Stomach (tissue), 9 donors: ENCODE measurements around the gene CITED4. TPM values are rescaled to one million over a fixed set of nuclear protein-coding genes. Genes with fewer than 3 reads are reported as not detected.

Experiments
- DNase-seq, 2 donors: peaks; one replicate each; pipeline versions ENCODE4 v3.0.0 to v3.0.0-alpha.2; 2013 to 2019
- H3K27ac ChIP-seq, 5 donors: fragments of 200-600 bp in 4 of 5; sonication (generic) in 4 of 5; one replicate each; pipeline ENCODE4 v1.5.1; 2013 to 2019; ENCODE audit warnings: mild to moderate bottlenecking in 1 of 5, moderate library complexity in 1 of 5
- H3K27me3 ChIP-seq, 3 donors: fragments of 200-600 bp; sonication (generic); one replicate each; pipeline ENCODE4 v1.5.1; 2017 to 2019; ENCODE audit warnings: mixed run types in 1 of 3
- H3K36me3 ChIP-seq, 4 donors: fragments of 200-600 bp; sonication (generic); 1 replicate in 3 of 4; 2 replicates in 1 of 4; pipeline ENCODE4 v1.5.1; 2016 to 2019
- H3K4me1 ChIP-seq, 4 donors: fragments of 200-600 bp; sonication (generic); one replicate each; pipeline ENCODE4 v1.5.1; 2016 to 2019
- H3K4me3 ChIP-seq, 4 donors: fragments of 200-600 bp; sonication (generic) in 3 of 4; one replicate each; pipeline ENCODE4 v1.5.1; 2016 to 2019; ENCODE audit warnings: mild to moderate bottlenecking in 1 of 4
- H3K9me3 ChIP-seq, 4 donors: fragments of 200-600 bp; sonication (generic); one replicate each; pipeline ENCODE4 v1.5.1; 2016 to 2019
- CTCF ChIP-seq, 7 experiments: fragments of 450-650 bp in 4 of 7; fragments of 200-600 bp in 3 of 7; sonication (generic) in 3 of 7; IDR thresholded peaks; one replicate each; pipeline ENCODE4 v1.5.1; 2016 to 2019; ENCODE audit warnings: antibody characterized with exemption in 7 of 7, control low read depth in 2 of 7, mild to moderate bottlenecking in 1 of 7
- EP300 ChIP-seq: sonication (generic); formaldehyde crosslinking; IDR thresholded peaks from one replicate; pipeline ENCODE4 v1.6.1; 2017; ENCODE audit warnings: antibody characterized with exemption
- POLR2A ChIP-seq, 4 donors: fragments of 450-650 bp; IDR thresholded peaks; one replicate each; pipeline ENCODE4 v1.6.1; 2016; ENCODE audit warnings: antibody characterized with exemption in 4 of 4, control low read depth in 2 of 4, mild to moderate bottlenecking in 1 of 4, moderate library complexity in 1 of 4
- POLR2AphosphoS5 ChIP-seq, 3 donors: sonication (generic); formaldehyde crosslinking; IDR thresholded peaks; one replicate each; pipeline ENCODE4 v1.6.1; 2016; ENCODE audit warnings: antibody characterized with exemption in 3 of 3
- WGBS, 5 donors: extraction: QIAGEN DNeasy Blood & Tissue Kit in 3 of 5; methylation state at CpG; one replicate each; pipeline versions ENCODE4 v1.1.5 to v1.1.7; 2013 to 2018; 5-methylcytosine and 5-hydroxymethylcytosine counted together
- intact Hi-C: fragments of 100-400 bp; cut with DNase I; formaldehyde crosslinking; loops from one replicate; pipeline ENCODE4 v1.15.1; 2023; ENCODE audit warnings: low total_unique reads
- polyA plus RNA-seq, 3 donors: library from polyadenylated mRNA; stranded (reverse); fragments of 200-250 nt; gene quantifications; one replicate each; pipeline ENCODE4 v1.2.3, GENCODE V29; 2013
- total RNA-seq, 5 donors: library from RNA; depleted of rRNA; stranded (reverse); fragments of >200 nt; gene quantifications; one replicate each; pipeline versions ENCODE4 v1.1.0 to v1.2.3, GENCODE V29; 2014 to 2016
- donor health status: healthy with polysubstance abuse.
- donor health status: Bipolar disorder and iron deficiency.
- donor health status: healthy.

CITED4 gene
- total and polyA plus RNA-seq, 8 donors: 2.6 to 152 (median 28.7) TPM

- 89 to 94% (median 93%) methylated on average over 15 of the region's 15 CpGs for WGBS, 5 donors
- TF ChIP-seq POLR2AphosphoS5 (IDR thresholded peaks at IDR 0.05): no peak
- no peak for TF ChIP-seq EP300
- TF ChIP-seq CTCF (IDR thresholded peaks at IDR 0.05): no peak
- TF ChIP-seq POLR2A (IDR thresholded peaks at IDR 0.05): no peak
- Histone ChIP-seq H3K4me3 (no peak overlapping the region), H3K9me3 (peaks cover 0 to 7% (median 0%) of the 10 kb centered on the region in 4 donors), H3K27ac (no peak overlapping the region), H3K27me3 (no peaks in the 10 kb centered on the region), H3K4me1 (no peaks in the 10 kb centered on the region), H3K36me3 (peaks cover 0 to 45% (median 8%) of the 10 kb centered on the region in 4 donors)
- DNase-seq: no peak
- intact Hi-C loops: no loop called here
Measured at GRCh38 chr1:40838980-40839942, 22.9 kb downstream of the CITED4 start.

DNA sequence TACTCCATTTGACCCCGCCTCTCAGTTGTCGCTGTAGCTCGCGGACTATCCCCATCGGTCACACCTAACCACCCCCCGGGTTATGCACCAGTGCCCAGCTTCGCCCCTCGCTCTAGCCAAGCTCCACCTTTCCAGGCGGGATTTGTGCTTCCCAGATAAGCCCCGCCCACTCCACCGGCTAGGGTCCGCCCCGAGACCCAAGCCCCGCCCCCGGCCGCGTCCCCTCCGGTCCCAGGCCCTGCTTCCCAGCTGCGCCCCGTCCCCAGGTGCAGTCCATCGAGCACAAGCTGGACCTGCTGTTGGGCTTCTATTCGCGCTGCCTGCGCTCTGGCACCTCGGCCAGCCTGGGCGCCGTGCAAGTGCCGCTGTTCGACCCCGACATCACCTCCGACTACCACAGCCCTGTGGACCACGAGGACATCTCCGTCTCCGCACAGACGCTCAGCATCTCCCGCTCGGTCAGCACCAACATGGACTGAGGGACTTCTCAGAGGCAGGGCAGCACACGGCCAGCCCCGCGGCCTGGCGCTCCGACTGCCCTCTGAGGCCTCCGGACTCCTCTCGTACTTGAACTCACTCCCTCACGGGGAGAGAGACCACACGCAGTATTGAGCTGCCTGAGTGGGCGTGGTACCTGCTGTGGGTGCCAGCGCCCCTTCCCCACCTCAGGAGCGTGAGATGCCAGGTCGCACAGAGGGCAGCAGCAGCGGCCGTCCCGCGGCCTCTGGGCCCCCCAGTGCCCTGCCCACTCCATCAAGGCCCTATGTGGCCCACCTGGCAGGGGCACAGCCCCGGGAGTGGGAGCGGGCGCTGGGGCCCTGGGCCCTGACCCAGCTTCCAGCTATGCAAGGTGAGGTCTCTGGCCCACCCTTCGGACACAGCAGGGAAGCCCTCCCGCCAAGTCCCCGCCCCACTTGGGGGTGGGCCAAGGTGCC is 23.9 kb downstream of the CITED4 start:
- no peak for TF ChIP-seq CTCF (IDR thresholded peaks at IDR 0.05)
- TF ChIP-seq EP300: no peak
- TF ChIP-seq POLR2AphosphoS5 (IDR thresholded peaks at IDR 0.05): no peak
- no peak for TF ChIP-seq POLR2A (IDR thresholded peaks at IDR 0.05)
- H3K4me3 ChIP-seq: no peak overlapping the region
- H3K27me3 ChIP-seq: no peaks in the 10 kb centered on the region
- no peak for DNase-seq
- intact Hi-C loops: no loop called here
- H3K36me3 ChIP-seq: peaks cover 0 to 52% (median 8%) of the 10 kb centered on the region in 4 donors
- H3K27ac ChIP-seq: no peak overlapping the region
- H3K4me1 ChIP-seq: no peaks in the 10 kb centered on the region
- 74 to 81% (median 79%) methylated on average over 38 to 60 of the region's 60 CpGs for WGBS, 5 donors
- H3K9me3 ChIP-seq: peaks cover 0 to 7% (median 0%) of the 10 kb centered on the region in 4 donors

DNA sequence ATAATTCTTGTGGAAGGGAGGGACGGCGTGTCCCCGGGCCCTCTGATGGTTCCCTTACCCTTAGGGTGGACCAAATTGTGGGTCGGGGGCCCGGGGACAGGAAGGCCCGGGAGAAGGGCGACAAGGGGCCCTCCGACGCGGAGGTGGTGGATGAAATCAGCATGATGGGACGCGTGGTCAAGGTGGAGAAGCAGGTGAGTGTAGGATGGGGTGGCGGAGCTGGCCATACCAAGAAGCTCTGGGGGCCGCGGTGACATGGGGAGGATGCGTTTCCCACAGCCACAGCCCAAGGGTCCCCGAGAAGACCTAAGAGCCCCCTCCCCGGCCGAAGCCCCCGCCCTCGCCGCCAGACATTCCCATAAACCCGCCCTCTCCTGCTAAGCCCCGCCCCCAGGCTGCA is 24.6 kb downstream of the CITED4 start:
- no peak for TF ChIP-seq POLR2A (IDR thresholded peaks at IDR 0.05)
- no peaks in the 10 kb centered on the region for H3K4me1 ChIP-seq
- no peak overlapping the region for H3K27ac ChIP-seq
- H3K36me3 ChIP-seq: peaks cover 0 to 57% (median 8%) of the 10 kb centered on the region in 4 donors
- H3K27me3 ChIP-seq: no peaks in the 10 kb centered on the region
- no peak for DNase-seq
- WGBS, 5 donors: 73 to 82% (median 78%) methylated on average over 22 to 24 of the region's 24 CpGs
- intact Hi-C loops: no loop called here
- H3K9me3 ChIP-seq: peaks cover 0 to 1% (median 0%) of the 10 kb centered on the region in 4 donors
- H3K4me3 ChIP-seq: no peak overlapping the region

- intact Hi-C loops: no loop called here
Measured at GRCh38 chr1:40836283-40836682, 25.9 kb downstream of the CITED4 start.

More at GRCh38 chr1:40836283-40836682, 25.9 kb downstream of the CITED4 start:
- Histone ChIP-seq H3K4me1 (no peaks in the 10 kb centered on the region), H3K27ac (no peak overlapping the region), H3K9me3 (no peaks in the 10 kb centered on the region), H3K27me3 (no peaks in the 10 kb centered on the region), H3K36me3 (peaks cover 0 to 57% (median 8%) of the 10 kb centered on the region in 4 donors), H3K4me3 (no peak overlapping the region)
- no peak for TF ChIP-seq CTCF (IDR thresholded peaks at IDR 0.05)
- TF ChIP-seq POLR2AphosphoS5 (IDR thresholded peaks at IDR 0.05): no peak
- no peak for TF ChIP-seq EP300
- no peak for TF ChIP-seq POLR2A (IDR thresholded peaks at IDR 0.05)
- DNase-seq: no peak
- 70 to 88% (median 75%) methylated on average over 4 of the region's 4 CpGs for WGBS, 5 donors
